H9 (cell line): Measurements from ENCODE around the gene ROBO2. TPM values are rescaled to one million over a fixed set of nuclear protein-coding genes. Genes with fewer than 3 reads are reported as not detected.

ENCODE experiments used
- DNase-seq: peaks from one replicate; pipeline ENCODE4 v3.0.0-alpha.2; 2017
- H2AFZ ChIP-seq: one replicate; pipeline ENCODE4 v1.6.1; 2013; ENCODE audit warnings: mild to moderate bottlenecking, low read length, control low read depth, moderate library complexity
- H2AK5ac ChIP-seq: 2 replicates; pipeline ENCODE4 v1.6.1; 2013; ENCODE audit warnings: low read length, control low read depth, mixed read lengths; ENCODE audit not compliant: insufficient read length
- H2BK120ac ChIP-seq: one replicate; pipeline ENCODE4 v1.6.1; 2013; ENCODE audit warnings: low read depth, mild to moderate bottlenecking, low read length, control low read depth, inconsistent platforms; ENCODE audit not compliant: poor library complexity, severe bottlenecking
- H2BK12ac ChIP-seq: 2 replicates; pipeline ENCODE4 v1.6.1; 2013; ENCODE audit warnings: low read length, control low read depth, mixed read lengths, low read depth; ENCODE audit not compliant: insufficient read length
- H2BK15ac ChIP-seq: 2 replicates; pipeline ENCODE4 v1.6.1; 2013; ENCODE audit warnings: low read depth, low read length, control low read depth
- H2BK20ac ChIP-seq: one replicate; pipeline ENCODE4 v1.6.1; 2013; ENCODE audit warnings: low read depth, mild to moderate bottlenecking, low read length, control low read depth, inconsistent platforms; ENCODE audit not compliant: poor library complexity, severe bottlenecking
- H2BK5ac ChIP-seq: 2 replicates; pipeline ENCODE4 v1.6.1; 2013; ENCODE audit warnings: low read length, control low read depth, mixed read lengths; ENCODE audit not compliant: insufficient read length
- H3K14ac ChIP-seq: 2 replicates; pipeline ENCODE4 v1.6.1; 2013; ENCODE audit warnings: low read length, control low read depth; ENCODE audit not compliant: insufficient read depth
- H3K18ac ChIP-seq: 2 replicates; pipeline ENCODE4 v1.6.1; 2013; ENCODE audit warnings: low read depth, mild to moderate bottlenecking, mixed read lengths, low read length, control low read depth; ENCODE audit not compliant: insufficient read length
- H3K23ac ChIP-seq: 2 replicates; pipeline ENCODE4 v1.6.1; 2013; ENCODE audit warnings: low read length, control low read depth, mixed read lengths, low read depth; ENCODE audit not compliant: insufficient read length
- H3K23me2 ChIP-seq: 2 replicates; pipeline ENCODE4 v1.6.1; 2013; ENCODE audit warnings: low read depth, mild to moderate bottlenecking, mixed read lengths, low read length, control low read depth; ENCODE audit not compliant: insufficient read length, poor library complexity, severe bottlenecking
- H3K27ac ChIP-seq: 2 replicates; pipeline ENCODE4 v1.5.1; 2013; ENCODE audit warnings: low read length, control low read depth, mixed read lengths, low read depth; ENCODE audit not compliant: insufficient read length
- H3K27me3 ChIP-seq: 2 replicates; pipeline ENCODE4 v1.6.1; 2013; ENCODE audit warnings: low read length, control low read depth, inconsistent platforms; ENCODE audit not compliant: insufficient read depth
- H3K4ac ChIP-seq: 2 replicates; pipeline ENCODE4 v1.6.1; 2013; ENCODE audit warnings: low read depth, mild to moderate bottlenecking, control low read depth, inconsistent platforms, low read length, moderate library complexity
- H3K4me1 ChIP-seq: 2 replicates; pipeline ENCODE4 v1.6.1; 2013; ENCODE audit warnings: low read length, control low read depth, inconsistent platforms; ENCODE audit not compliant: insufficient read depth
- H3K4me2 ChIP-seq: 2 replicates; pipeline ENCODE4 v1.6.1; 2013; ENCODE audit warnings: low read length, control low read depth, mixed read lengths; ENCODE audit not compliant: insufficient read length, insufficient read depth
- H3K56ac ChIP-seq: 2 replicates; pipeline ENCODE4 v1.6.1; 2013; ENCODE audit warnings: low read depth, mild to moderate bottlenecking, mixed read lengths, low read length, control low read depth; ENCODE audit not compliant: insufficient read length
- H3K79me1 ChIP-seq: 2 replicates; pipeline ENCODE4 v1.6.1; 2013; ENCODE audit warnings: low read depth, mild to moderate bottlenecking, moderate library complexity, low read length, control low read depth, inconsistent platforms; ENCODE audit not compliant: insufficient read depth, poor library complexity, severe bottlenecking
- H3K79me2 ChIP-seq: 2 replicates; pipeline ENCODE4 v1.6.1; 2013; ENCODE audit warnings: low read length, control low read depth, inconsistent platforms; ENCODE audit not compliant: insufficient read depth
- H3K9ac ChIP-seq: 2 replicates; pipeline ENCODE4 v1.6.1; 2013; ENCODE audit warnings: low read length, control low read depth, mixed read lengths; ENCODE audit not compliant: insufficient read length; ENCODE audit errors: extremely low read depth
- H3K9me3 ChIP-seq: one replicate; pipeline ENCODE4 v1.6.1; 2013; ENCODE audit warnings: low read depth, low read length, inconsistent platforms; ENCODE audit not compliant: control insufficient read depth
- H3T11ph ChIP-seq: one replicate; pipeline ENCODE4 v1.6.1; 2013; ENCODE audit warnings: mild to moderate bottlenecking, low read length, control low read depth, inconsistent platforms
- H4K20me1 ChIP-seq: one replicate; pipeline ENCODE4 v1.6.1; 2013; ENCODE audit not compliant: control insufficient read depth, insufficient read length, insufficient read depth
- H4K5ac ChIP-seq: 2 replicates; pipeline ENCODE4 v1.6.1; 2013; ENCODE audit warnings: low read depth, mild to moderate bottlenecking, mixed read lengths, low read length, control low read depth; ENCODE audit not compliant: insufficient read length
- H4K8ac ChIP-seq: replicated peaks from 2 replicates; pipeline ENCODE4 v1.6.1; 2013; ENCODE audit warnings: low read length, control low read depth, mixed read lengths, low read depth; ENCODE audit not compliant: insufficient read length
- H4K91ac ChIP-seq: 2 replicates; pipeline ENCODE4 v1.6.1; 2013; ENCODE audit warnings: low read depth, mild to moderate bottlenecking, moderate library complexity, mixed read lengths, low read length, control low read depth; ENCODE audit not compliant: insufficient read length
- H3K27ac Mint-ChIP-seq, 3 experiments: 2 replicates in 2 of 3; 3 replicates in 1 of 3; pipeline ENCODE4 v1.8.0; 2020 to 2021; ENCODE audit warnings: mixed read lengths in 3 of 3, mild to moderate bottlenecking in 1 of 3, moderate library complexity in 1 of 3
- H3K27me3 Mint-ChIP-seq: 2 replicates; pipeline ENCODE4 v1.8.0; 2021; ENCODE audit warnings: low read depth, mild to moderate bottlenecking, moderate library complexity, mixed read lengths
- H3K36me3 Mint-ChIP-seq, 3 experiments: 2 replicates in 2 of 3; 3 replicates in 1 of 3; pipeline ENCODE4 v1.8.0; 2020 to 2021; ENCODE audit warnings: low read depth in 3 of 3, mixed read lengths in 3 of 3; ENCODE audit not compliant: insufficient read depth in 1 of 3
- H3K4me1 Mint-ChIP-seq, 2 experiments: 2 replicates each; pipeline ENCODE4 v1.8.0; 2020; ENCODE audit warnings: mixed read lengths in 2 of 2
- H3K4me3 Mint-ChIP-seq, 2 experiments: 2 replicates in 1 of 2; 3 replicates in 1 of 2; pipeline ENCODE4 v1.8.0; 2020 to 2021; ENCODE audit warnings: mild to moderate bottlenecking in 2 of 2, mixed read lengths in 2 of 2, moderate library complexity in 1 of 2
- H3K9me3 Mint-ChIP-seq, 2 experiments: 2 replicates in 1 of 2; 3 replicates in 1 of 2; pipeline ENCODE4 v1.8.0; 2020; ENCODE audit warnings: mild to moderate bottlenecking in 2 of 2, mixed read lengths in 2 of 2, moderate library complexity in 1 of 2
- CTCF ChIP-seq: fragments of 200-600 bp; sonication (generic); conservative IDR thresholded peaks from 3 replicates; pipeline ENCODE4 v1.8.0; 2021; ENCODE audit warnings: antibody characterized with exemption, mild to moderate bottlenecking
- WGBS: extraction: QIAGEN DNeasy Blood & Tissue Kit; methylation state at CpG from one replicate; pipeline ENCODE4 v1.1.7; 2013; ENCODE audit warnings: missing lambda C conversion rate, low lambda C conversion rate, mixed read lengths; ENCODE audit not compliant: insufficient read length; ENCODE audit errors: extremely low coverage; 5-methylcytosine and 5-hydroxymethylcytosine counted together
- total RNA-seq: library from RNA; stranded (reverse); gene quantifications from 2 replicates; pipeline ENCODE4 v1.2.1, GENCODE V29; 2021

The ROBO2 gene
- total RNA-seq, 1 experiment from 2014 or later: 2.3 TPM

- no peaks in the 10 kb centered on the region for H3K79me1 ChIP-seq
- Mint-ChIP-seq H3K36me3 (peaks cover 0 to 3% (median 0%) of the 10 kb centered on the region in 3 experiments; a peak in 2 of 7 replicates), H3K4me1 (peaks cover 8 to 10% of the 10 kb centered on the region in 2 experiments), H3K27ac (no peak overlapping the region), H3K4me3 (no peak overlapping the region), H3K27me3 (no peaks in the 10 kb centered on the region), H3K9me3 (no peaks in the 10 kb centered on the region)
- no peak overlapping the region for H2BK5ac ChIP-seq
- H2BK15ac ChIP-seq: no peak overlapping the region
- H4K5ac ChIP-seq: no peak overlapping the region
- H3K23me2 ChIP-seq: no peaks in the 10 kb centered on the region
- H3K4me1 ChIP-seq: no peaks in the 10 kb centered on the region
- no peak overlapping the region for H3K23ac ChIP-seq
- no peak overlapping the region for H2BK120ac ChIP-seq
- no peak overlapping the region for H3K56ac ChIP-seq
- H3K9me3 ChIP-seq: no peaks in the 10 kb centered on the region
- H3K9ac ChIP-seq: no peak overlapping the region
- no CpG with 5 or more reads among the region's 2 CpGs for WGBS
- no peak for TF ChIP-seq CTCF
- H3K14ac ChIP-seq: no peak overlapping the region
- H3K27ac ChIP-seq: no peak overlapping the region
- H2BK20ac ChIP-seq: no peak overlapping the region
- no peak overlapping the region for H2AFZ ChIP-seq
- no peak overlapping the region for H4K91ac ChIP-seq
- no peak overlapping the region for H3T11ph ChIP-seq
- H4K20me1 ChIP-seq: no peaks in the 10 kb centered on the region
- no peak overlapping the region for H2BK12ac ChIP-seq
- no peak overlapping the region for H3K4me2 ChIP-seq
- no peak overlapping the region for H3K4ac ChIP-seq
- no peak overlapping the region for H4K8ac ChIP-seq
- no peaks in the 10 kb centered on the region for H3K79me2 ChIP-seq
- H3K27me3 ChIP-seq: no peaks in the 10 kb centered on the region
- H2AK5ac ChIP-seq: no peak overlapping the region
- no peak overlapping the region for H3K18ac ChIP-seq
- DNase-seq: no peak
These were observed 566.5 kb downstream of the ROBO2 start for GRCh38 chr3:77606372-77606771.
